ENCODE data around the gene CRYBA4.

CRYBA4 gene

GRCh38 chr22:26586556-26587325 is 35.0 kb upstream of the CRYBA4 start:
- H3K27ac ChIP-seq (ENCODE audit: low read depth, low read length), result no peak overlapping the region
- H3K4me1 ChIP-seq (ENCODE audit: control insufficient read depth, insufficient read depth, low read length), result no peaks in the 10 kb centered on the region
- no peak overlapping the region for H3K9ac ChIP-seq (ENCODE audit: low read length)
- H3K27me3 ChIP-seq (ENCODE audit: control insufficient read depth, insufficient read depth, low read length), result no peaks in the 10 kb centered on the region
- no peaks in the 10 kb centered on the region for H3K36me3 ChIP-seq (ENCODE audit: control insufficient read depth, insufficient read depth, low read length)
- no peak overlapping the region for H3K4me3 ChIP-seq (ENCODE audit: low read length)

GRCh38 chr22:26587991-26588613 is 33.7 kb upstream of the CRYBA4 start:
- Histone ChIP-seq H3K9ac (ENCODE audit: low read length) (no peak overlapping the region), H3K27ac (ENCODE audit: low read depth, low read length) (no peak overlapping the region), H3K36me3 (ENCODE audit: control insufficient read depth, insufficient read depth, low read length) (no peaks in the 10 kb centered on the region), H3K4me3 (ENCODE audit: low read length) (no peak overlapping the region), H3K4me1 (ENCODE audit: control insufficient read depth, insufficient read depth, low read length) (no peaks in the 10 kb centered on the region), H3K27me3 (ENCODE audit: control insufficient read depth, insufficient read depth, low read length) (no peaks in the 10 kb centered on the region)

GRCh38 chr22:26588729-26589366 is 32.9 kb upstream of the CRYBA4 start:
- H3K4me3 ChIP-seq (ENCODE audit: low read length), result peak overlapping the region; percentile 70
- no peaks in the 10 kb centered on the region for H3K36me3 ChIP-seq (ENCODE audit: control insufficient read depth, insufficient read depth, low read length)
- no peaks in the 10 kb centered on the region for H3K4me1 ChIP-seq (ENCODE audit: control insufficient read depth, insufficient read depth, low read length)
- H3K9ac ChIP-seq (ENCODE audit: low read length), result peak overlapping the region; percentile 0
- no peak overlapping the region for H3K27ac ChIP-seq (ENCODE audit: low read depth, low read length)
- no peaks in the 10 kb centered on the region for H3K27me3 ChIP-seq (ENCODE audit: control insufficient read depth, insufficient read depth, low read length)

- no peak overlapping the region for H3K27ac ChIP-seq (ENCODE audit: low read depth, low read length)
- H3K9ac ChIP-seq (ENCODE audit: low read length), result peak overlapping the region; percentile 0
- no peaks in the 10 kb centered on the region for H3K27me3 ChIP-seq (ENCODE audit: control insufficient read depth, insufficient read depth, low read length)
- no peaks in the 10 kb centered on the region for H3K36me3 ChIP-seq (ENCODE audit: control insufficient read depth, insufficient read depth, low read length)
- H3K4me1 ChIP-seq (ENCODE audit: control insufficient read depth, insufficient read depth, low read length), result no peaks in the 10 kb centered on the region
- H3K4me3 ChIP-seq (ENCODE audit: low read length), result peak overlapping the region; percentile 70
Observed at GRCh38 chr22:26589367-26589844, 32.4 kb upstream of the CRYBA4 start.

GRCh38 chr22:26589845-26590736 is 31.7 kb upstream of the CRYBA4 start, which contains the start of gene TPST2:
TSS of gene TPST2 (minus strand) at chr22:26590132. CDS start at chr22:26541630, 48,502 bp downstream.
- no peaks in the 10 kb centered on the region for H3K27me3 ChIP-seq (ENCODE audit: control insufficient read depth, insufficient read depth, low read length)
- no peaks in the 10 kb centered on the region for H3K4me1 ChIP-seq (ENCODE audit: control insufficient read depth, insufficient read depth, low read length)
- peak within 1 kb of the TSS; percentile 0 for H3K9ac ChIP-seq (ENCODE audit: low read length)
- peak within 1 kb of the TSS; percentile 70 for H3K4me3 ChIP-seq (ENCODE audit: low read length)
- H3K36me3 ChIP-seq (ENCODE audit: control insufficient read depth, insufficient read depth, low read length), result no peaks in the 10 kb centered on the region
- peak within 1 kb of the TSS; percentile 21 for H3K27ac ChIP-seq (ENCODE audit: low read depth, low read length)

- H3K27ac ChIP-seq (ENCODE audit: low read depth, low read length), result no peak overlapping the region
- H3K9ac ChIP-seq (ENCODE audit: low read length), result no peak overlapping the region
- H3K4me1 ChIP-seq (ENCODE audit: control insufficient read depth, insufficient read depth, low read length), result no peaks in the 10 kb centered on the region
- H3K4me3 ChIP-seq (ENCODE audit: low read length), result no peak overlapping the region
- no peaks in the 10 kb centered on the region for H3K27me3 ChIP-seq (ENCODE audit: control insufficient read depth, insufficient read depth, low read length)
- no peaks in the 10 kb centered on the region for H3K36me3 ChIP-seq (ENCODE audit: control insufficient read depth, insufficient read depth, low read length)
Observed at GRCh38 chr22:26592421-26592891, 29.3 kb upstream of the CRYBA4 start.

- H3K27me3 ChIP-seq (ENCODE audit: control insufficient read depth, insufficient read depth, low read length), result no peaks in the 10 kb centered on the region
- no peak overlapping the region for H3K9ac ChIP-seq (ENCODE audit: low read length)
- H3K27ac ChIP-seq (ENCODE audit: low read depth, low read length), result no peak overlapping the region
- H3K4me1 ChIP-seq (ENCODE audit: control insufficient read depth, insufficient read depth, low read length), result no peaks in the 10 kb centered on the region
- no peak overlapping the region for H3K4me3 ChIP-seq (ENCODE audit: low read length)
- no peaks in the 10 kb centered on the region for H3K36me3 ChIP-seq (ENCODE audit: control insufficient read depth, insufficient read depth, low read length)
Observed at GRCh38 chr22:26593763-26594162, 28.0 kb upstream of the CRYBA4 start.

GRCh38 chr22:26597026-26597425 is 24.7 kb upstream of the CRYBA4 start:
- Histone ChIP-seq H3K4me3 (ENCODE audit: low read length) (no peak overlapping the region), H3K36me3 (ENCODE audit: control insufficient read depth, insufficient read depth, low read length) (no peaks in the 10 kb centered on the region), H3K9ac (ENCODE audit: low read length) (no peak overlapping the region), H3K27me3 (ENCODE audit: control insufficient read depth, insufficient read depth, low read length) (peaks cover 6% of the 10 kb centered on the region), H3K27ac (ENCODE audit: low read depth, low read length) (no peak overlapping the region), H3K4me1 (ENCODE audit: control insufficient read depth, insufficient read depth, low read length) (no peaks in the 10 kb centered on the region)

- H3K4me3 ChIP-seq (ENCODE audit: low read length), result no peak overlapping the region
Observed at GRCh38 chr22:26597480-26597879, 24.3 kb upstream of the CRYBA4 start.

GRCh38 chr22:26599505-26599904 is 22.3 kb upstream of the CRYBA4 start:
- no peak overlapping the region for H3K9ac ChIP-seq (ENCODE audit: low read length)
- H3K27ac ChIP-seq (ENCODE audit: low read depth, low read length), result no peak overlapping the region

More at GRCh38 chr22:26597480-26597879, 24.3 kb upstream of the CRYBA4 start:
- H3K4me1 ChIP-seq (ENCODE audit: control insufficient read depth, insufficient read depth, low read length), result no peaks in the 10 kb centered on the region
- H3K9ac ChIP-seq (ENCODE audit: low read length), result no peak overlapping the region
- H3K36me3 ChIP-seq (ENCODE audit: control insufficient read depth, insufficient read depth, low read length), result no peaks in the 10 kb centered on the region
- peaks cover 6% of the 10 kb centered on the region for H3K27me3 ChIP-seq (ENCODE audit: control insufficient read depth, insufficient read depth, low read length)
- no peak overlapping the region for H3K27ac ChIP-seq (ENCODE audit: low read depth, low read length)

GRCh38 chr22:26601726-26602125 is 20.0 kb upstream of the CRYBA4 start:
- Histone ChIP-seq H3K4me3 (ENCODE audit: low read length) (no peak overlapping the region), H3K27me3 (ENCODE audit: control insufficient read depth, insufficient read depth, low read length) (peaks cover 6% of the 10 kb centered on the region), H3K4me1 (ENCODE audit: control insufficient read depth, insufficient read depth, low read length) (no peaks in the 10 kb centered on the region), H3K36me3 (ENCODE audit: control insufficient read depth, insufficient read depth, low read length) (no peaks in the 10 kb centered on the region), H3K9ac (ENCODE audit: low read length) (no peak overlapping the region), H3K27ac (ENCODE audit: low read depth, low read length) (no peak overlapping the region)

More at GRCh38 chr22:26599505-26599904, 22.3 kb upstream of the CRYBA4 start:
- peaks cover 6% of the 10 kb centered on the region for H3K27me3 ChIP-seq (ENCODE audit: control insufficient read depth, insufficient read depth, low read length)
- H3K36me3 ChIP-seq (ENCODE audit: control insufficient read depth, insufficient read depth, low read length), result no peaks in the 10 kb centered on the region
- H3K4me3 ChIP-seq (ENCODE audit: low read length), result no peak overlapping the region
- H3K4me1 ChIP-seq (ENCODE audit: control insufficient read depth, insufficient read depth, low read length), result no peaks in the 10 kb centered on the region

Data from rectal smooth muscle tissue (tissue), 1 donor.